K562 (cell line): ENCODE measurements around the gene PAAF1. TPM values are rescaled to one million over a fixed set of nuclear protein-coding genes. Genes with fewer than 3 reads are reported as not detected.
A peak's percentile ranks its signal among the peaks of the same experiment; 100 is the strongest.

ENCODE experiments used
- ARID1B ChIP-seq: fragments of 450-650 bp; IDR thresholded peaks from 2 replicates; pipeline ENCODE4 v1.6.1; 2016; ENCODE audit warnings: antibody characterized with exemption, mild to moderate bottlenecking, inconsistent platforms
- ARNT ChIP-seq, 2 experiments: fragments of 450-650 bp; IDR thresholded peaks; 2 replicates each; pipeline ENCODE4 v1.6.1; 2016; ENCODE audit warnings: mild to moderate bottlenecking in 1 of 2
- CBX1 ChIP-seq: sonication (generic); IDR thresholded peaks from 2 replicates; pipeline ENCODE4 v1.6.1; 2016; ENCODE audit warnings: antibody characterized with exemption, low read depth, mild to moderate bottlenecking
- CTBP1 ChIP-seq: fragments of 450-650 bp; IDR thresholded peaks from 2 replicates; pipeline ENCODE4 v1.6.1; 2016; ENCODE audit warnings: borderline replicate concordance
- FUS ChIP-seq: fragments of 200-400 bp; formaldehyde crosslinking; optimal IDR thresholded peaks from 2 replicates; pipeline ENCODE3; 2017; ENCODE audit warnings: low read depth, low read length
- GATAD2B ChIP-seq: fragments of 450-650 bp; IDR thresholded peaks from 2 replicates; pipeline ENCODE4 v1.6.1; 2017; ENCODE audit warnings: mild to moderate bottlenecking, borderline replicate concordance
- MECOM ChIP-seq: fragments of 250-450 bp; sonication (Bioruptor Pico); IDR thresholded peaks from 2 replicates; pipeline ENCODE4 v1.8.0; 2022; ENCODE audit warnings: inconsistent platforms
- PCBP2 ChIP-seq: fragments of 200-400 bp; formaldehyde crosslinking; IDR thresholded peaks from 2 replicates; pipeline ENCODE4 v1.6.1; 2018; ENCODE audit warnings: low read length, low read depth, mild to moderate bottlenecking, moderate library complexity; ENCODE audit not compliant: poor library complexity, severe bottlenecking
- POLR2G ChIP-seq: fragments of 200-400 bp; formaldehyde crosslinking; IDR thresholded peaks from 2 replicates; pipeline ENCODE4 v1.6.1; 2017; ENCODE audit warnings: low read depth, mild to moderate bottlenecking, antibody characterized with exemption, low read length, moderate library complexity
- PTBP1 ChIP-seq: fragments of 200-400 bp; formaldehyde crosslinking; IDR thresholded peaks from 2 replicates; pipeline ENCODE4 v1.6.1; 2017; ENCODE audit warnings: low read depth, low read length
- RBFOX2 ChIP-seq: fragments of 200-400 bp; formaldehyde crosslinking; IDR thresholded peaks from 2 replicates; pipeline ENCODE4 v1.6.1; 2017; ENCODE audit warnings: low read depth, mild to moderate bottlenecking, low read length, moderate library complexity
- RFX1 ChIP-seq: fragments of 450-650 bp; IDR thresholded peaks from 2 replicates; pipeline ENCODE4 v1.6.1; 2016; ENCODE audit warnings: mild to moderate bottlenecking, moderate library complexity
- SETDB1 ChIP-seq: IDR thresholded peaks from one replicate; pipeline ENCODE4 v1.6.1; 2012; ENCODE audit warnings: low read length, control low read depth, inconsistent platforms
- SNIP1 ChIP-seq: fragments of 450-650 bp; IDR thresholded peaks from 2 replicates; pipeline ENCODE4 v1.7.1; 2017; ENCODE audit warnings: low read depth, mild to moderate bottlenecking
- TRIM24 ChIP-seq, 2 experiments: fragments of 450-650 bp; IDR thresholded peaks; 2 replicates each; pipeline ENCODE4 v1.6.1; 2016
- ZFP1 ChIP-seq: fragments of 450-650 bp; formaldehyde crosslinking; IDR thresholded peaks from 2 replicates; pipeline ENCODE4 v1.4.0; 2020; ENCODE audit warnings: mild to moderate bottlenecking, mixed read lengths
- ZNF212 ChIP-seq: fragments of 450-650 bp; formaldehyde crosslinking; IDR thresholded peaks from 2 replicates; pipeline ENCODE4 v1.4.0; 2020; ENCODE audit warnings: mild to moderate bottlenecking
- ZNF347 ChIP-seq: fragments of 450-650 bp; formaldehyde crosslinking; IDR thresholded peaks from 2 replicates; pipeline ENCODE4 v1.4.0; 2020; ENCODE audit warnings: low read depth, mild to moderate bottlenecking, moderate library complexity
- ZNF589 ChIP-seq: fragments of 200-800 bp; sonication (Bioruptor generic); IDR thresholded peaks from 2 replicates; pipeline ENCODE4 v1.6.1; 2016; ENCODE audit warnings: low read depth, missing genetic modification characterization, missing compliant biosample characterization
- ZNF77 ChIP-seq: fragments of 250-450 bp; sonication (Bioruptor Pico); IDR thresholded peaks from 2 replicates; pipeline ENCODE4 v1.5.0; 2020
- polyA plus RNA-seq, 8 experiments: library from polyadenylated mRNA; depleted of rRNA in 4 of 8; stranded (reverse) in 5 of 8; unstranded in 3 of 8; fragments of >200 nt; fragmentation: Nextera tagmentation in 2 of 8; fragmentation: Illumina TruSeq in 1 of 8; extraction: Ambion mirVana in 2 of 8; extraction: Trizol in 1 of 8; gene quantifications; 2 replicates each; pipeline versions ENCODE4 v1.2.1 to v1.2.3, GENCODE V29; 2011 to 2014; ENCODE audit warnings: inconsistent platforms in 1 of 8, missing spikeins in 1 of 8
- total RNA-seq, 7 experiments: library from RNA; depleted of rRNA in 6 of 7; stranded (reverse); fragments of >200 nt in 6 of 7; fragmentation: Illumina TruSeq in 2 of 7; extraction: Trizol in 2 of 7; gene quantifications; 2 replicates each; pipeline versions ENCODE4 v1.2.1 to v1.2.3, GENCODE V29; 2011 to 2021; ENCODE audit warnings: low replicate concordance in 1 of 7
- TF ChIP-seq, protein P1 (sequence below): fragments of 450-650 bp; formaldehyde crosslinking; IDR thresholded peaks from 2 replicates; pipeline ENCODE4 v1.4.0; 2022; ENCODE audit warnings: missing genetic modification characterization
- TF ChIP-seq, protein P2 (sequence below): fragments of 450-650 bp; IDR thresholded peaks from 2 replicates; pipeline ENCODE4 v1.6.1; 2018; ENCODE audit warnings: mild to moderate bottlenecking, low read depth; ENCODE audit not compliant: partially characterized antibody
- TF ChIP-seq, protein P3 (sequence below): sonication (generic); formaldehyde crosslinking; IDR thresholded peaks from 2 replicates; pipeline ENCODE4 v1.8.1; 2023; ENCODE audit warnings: mild to moderate bottlenecking, missing genetic modification reagents, moderate library complexity
- TF ChIP-seq, protein P4 (sequence below): fragments of 250-450 bp; sonication (Bioruptor Pico); IDR thresholded peaks from 2 replicates; pipeline ENCODE4 v1.5.0; 2021

PAAF1 gene
- total and polyA plus RNA-seq, 9 of the 15 experiments (the other 6 are each of a cell fraction or from before 2014, with no cell fraction given) = 13.5 to 78.6 (median 23.3) TPM

DNA sequence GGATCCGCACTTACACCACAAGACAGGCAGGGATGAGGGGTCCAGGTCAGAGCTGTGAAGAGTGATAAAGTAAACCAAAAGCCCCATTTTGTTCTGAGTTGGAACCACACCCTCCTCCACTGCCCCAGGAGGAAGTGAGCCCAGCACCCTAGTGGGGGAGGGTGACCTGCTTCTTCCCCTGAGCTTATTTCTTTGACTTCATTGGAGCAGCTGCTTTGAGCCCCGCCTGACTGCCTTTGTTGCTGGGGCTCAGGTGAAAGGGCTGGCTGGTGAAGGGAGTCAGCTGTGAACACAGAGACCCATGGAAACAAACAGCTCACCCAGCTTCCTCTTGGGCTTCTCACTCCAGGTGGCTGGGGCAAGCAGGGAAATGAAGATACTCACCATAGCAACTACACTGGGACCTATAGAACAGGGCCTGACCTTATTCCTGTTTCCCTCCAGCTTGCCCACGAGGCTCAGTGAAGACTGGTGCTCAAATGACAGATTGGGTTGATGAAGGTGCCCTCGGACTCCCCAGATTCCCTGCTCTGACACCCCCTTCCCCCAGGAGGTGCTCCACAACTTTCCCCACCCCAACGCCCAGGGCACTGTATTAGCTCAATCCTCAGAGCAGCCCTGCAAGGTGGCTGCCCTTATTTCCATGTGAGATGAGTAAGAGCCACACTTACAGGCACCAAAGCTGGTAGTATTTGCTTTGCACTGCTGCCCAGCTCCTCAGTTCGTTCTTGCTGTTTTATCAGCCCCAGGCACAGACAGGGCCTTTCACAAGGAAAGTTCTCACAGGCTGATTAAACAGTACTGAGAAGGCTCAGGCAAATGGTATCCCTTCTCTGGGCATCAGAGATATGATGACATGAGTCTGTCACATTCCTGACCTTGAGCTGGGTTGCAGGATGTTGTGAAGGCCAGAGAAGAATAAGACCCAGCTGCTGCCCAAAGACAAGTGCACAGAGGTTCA, 103.5 kb downstream of the PAAF1 start (continued):
- TF ChIP-seq, protein P1, sequence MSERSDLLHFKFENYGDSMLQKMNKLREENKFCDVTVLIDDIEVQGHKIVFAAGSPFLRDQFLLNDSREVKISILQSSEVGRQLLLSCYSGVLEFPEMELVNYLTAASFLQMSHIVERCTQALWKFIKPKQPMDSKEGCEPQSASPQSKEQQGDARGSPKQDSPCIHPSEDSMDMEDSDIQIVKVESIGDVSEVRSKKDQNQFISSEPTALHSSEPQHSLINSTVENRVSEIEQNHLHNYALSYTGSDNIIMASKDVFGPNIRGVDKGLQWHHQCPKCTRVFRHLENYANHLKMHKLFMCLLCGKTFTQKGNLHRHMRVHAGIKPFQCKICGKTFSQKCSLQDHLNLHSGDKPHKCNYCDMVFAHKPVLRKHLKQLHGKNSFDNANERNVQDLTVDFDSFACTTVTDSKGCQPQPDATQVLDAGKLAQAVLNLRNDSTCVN (CRISPR knock-in tag) = no peak
- TF ChIP-seq PCBP2 = no peak
- TF ChIP-seq, protein P2, sequence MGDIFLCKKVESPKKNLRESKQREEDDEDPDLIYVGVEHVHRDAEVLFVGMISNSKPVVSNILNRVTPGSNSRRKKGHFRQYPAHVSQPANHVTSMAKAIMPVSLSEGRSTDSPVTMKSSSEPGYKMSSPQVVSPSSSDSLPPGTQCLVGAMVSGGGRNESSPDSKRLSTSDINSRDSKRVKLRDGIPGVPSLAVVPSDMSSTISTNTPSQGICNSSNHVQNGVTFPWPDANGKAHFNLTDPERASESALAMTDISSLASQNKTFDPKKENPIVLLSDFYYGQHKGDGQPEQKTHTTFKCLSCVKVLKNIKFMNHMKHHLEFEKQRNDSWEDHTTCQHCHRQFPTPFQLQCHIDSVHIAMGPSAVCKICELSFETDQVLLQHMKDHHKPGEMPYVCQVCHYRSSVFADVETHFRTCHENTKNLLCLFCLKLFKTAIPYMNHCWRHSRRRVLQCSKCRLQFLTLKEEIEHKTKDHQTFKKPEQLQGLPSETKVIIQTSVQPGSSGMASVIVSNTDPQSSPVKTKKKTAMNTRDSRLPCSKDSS = no peak
- peak; percentile 58; the same call in 1 of the 2 replicates for TF ChIP-seq CTBP1
- peak; percentile 51 for TF ChIP-seq RBFOX2
- TF ChIP-seq, protein P3, sequence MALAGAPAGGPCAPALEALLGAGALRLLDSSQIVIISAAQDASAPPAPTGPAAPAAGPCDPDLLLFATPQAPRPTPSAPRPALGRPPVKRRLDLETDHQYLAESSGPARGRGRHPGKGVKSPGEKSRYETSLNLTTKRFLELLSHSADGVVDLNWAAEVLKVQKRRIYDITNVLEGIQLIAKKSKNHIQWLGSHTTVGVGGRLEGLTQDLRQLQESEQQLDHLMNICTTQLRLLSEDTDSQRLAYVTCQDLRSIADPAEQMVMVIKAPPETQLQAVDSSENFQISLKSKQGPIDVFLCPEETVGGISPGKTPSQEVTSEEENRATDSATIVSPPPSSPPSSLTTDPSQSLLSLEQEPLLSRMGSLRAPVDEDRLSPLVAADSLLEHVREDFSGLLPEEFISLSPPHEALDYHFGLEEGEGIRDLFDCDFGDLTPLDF (CRISPR knock-in tag) = no peak
- TF ChIP-seq ARNT (IDR thresholded peaks at IDR 0.05) = no peak
- TF ChIP-seq ZFP1 (CRISPR knock-in tag) = no peak
- TF ChIP-seq TRIM24 (IDR thresholded peaks at IDR 0.05) = 0 out of 4 replicates have a peak, but pooled peaks of 1 of the 2 experiments have one; percentile 36
- TF ChIP-seq MECOM (CRISPR knock-in tag) = no peak
- 0 out of 2 replicates have a peak, but pooled peaks have one; percentile 24 for TF ChIP-seq POLR2G
- no peak for TF ChIP-seq SNIP1
- no peak for TF ChIP-seq GATAD2B
- 0 out of 2 replicates have a peak, but pooled peaks have one; percentile 43 for TF ChIP-seq ZNF589 (CRISPR knock-in tag)
- TF ChIP-seq ZNF347 (CRISPR knock-in tag) = no peak
- no peak for TF ChIP-seq ZNF212 (CRISPR knock-in tag)
- TF ChIP-seq CBX1 = no peak
- TF ChIP-seq, protein P4, sequence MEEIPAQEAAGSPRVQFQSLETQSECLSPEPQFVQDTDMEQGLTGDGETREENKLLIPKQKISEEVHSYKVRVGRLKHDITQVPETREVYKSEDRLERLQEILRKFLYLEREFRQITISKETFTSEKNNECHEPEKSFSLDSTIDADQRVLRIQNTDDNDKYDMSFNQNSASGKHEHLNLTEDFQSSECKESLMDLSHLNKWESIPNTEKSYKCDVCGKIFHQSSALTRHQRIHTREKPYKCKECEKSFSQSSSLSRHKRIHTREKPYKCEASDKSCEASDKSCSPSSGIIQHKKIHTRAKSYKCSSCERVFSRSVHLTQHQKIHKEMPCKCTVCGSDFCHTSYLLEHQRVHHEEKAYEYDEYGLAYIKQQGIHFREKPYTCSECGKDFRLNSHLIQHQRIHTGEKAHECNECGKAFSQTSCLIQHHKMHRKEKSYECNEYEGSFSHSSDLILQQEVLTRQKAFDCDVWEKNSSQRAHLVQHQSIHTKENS (CRISPR knock-in tag) = no peak
- no peak for TF ChIP-seq SETDB1
- TF ChIP-seq ZNF77 (CRISPR knock-in tag) = no peak
- no peak for TF ChIP-seq FUS
- peak; percentile 39 for TF ChIP-seq ARID1B
- no peak for TF ChIP-seq PTBP1
- peak; percentile 87 for TF ChIP-seq RFX1
